ENCODE data around the gene NIPAL3.

Gene NIPAL3

DNA sequence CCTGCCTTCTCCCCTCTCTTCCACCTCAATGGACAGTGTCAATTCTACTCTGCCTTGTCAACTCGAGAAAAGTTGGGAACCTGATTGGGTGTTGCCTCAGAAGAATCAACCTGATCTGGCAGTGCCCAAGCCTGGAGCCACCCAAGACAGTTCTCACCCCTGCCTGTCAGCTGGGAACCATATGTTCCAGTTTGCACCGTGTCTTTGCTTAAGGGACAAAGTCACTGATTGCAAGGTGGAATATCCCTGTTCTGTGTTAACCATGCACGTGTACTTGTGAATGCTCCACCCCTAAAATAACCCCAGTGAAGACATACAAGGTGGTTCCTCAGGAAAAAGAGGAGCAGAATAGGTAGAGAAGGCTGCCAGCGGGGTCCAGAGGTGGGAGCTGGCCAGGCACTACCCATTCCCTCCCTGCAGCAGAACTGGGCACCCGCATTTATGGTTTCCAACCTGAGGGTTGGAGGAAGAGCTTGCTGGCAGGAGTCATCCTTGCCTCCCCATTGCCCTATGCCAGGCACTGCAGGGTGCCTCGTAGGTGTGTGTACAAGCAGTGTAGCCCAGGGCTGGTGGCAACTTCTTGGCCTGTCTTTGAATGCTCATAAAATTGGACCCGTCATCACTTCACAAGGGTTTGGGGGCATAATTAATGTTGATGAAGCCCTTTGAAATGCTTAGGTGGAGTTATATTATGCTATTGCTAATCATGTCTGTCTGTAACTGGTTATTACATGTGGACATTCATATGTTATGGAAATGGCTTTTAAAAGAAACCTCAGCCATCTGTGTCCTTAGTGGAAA lies 11.3 kb downstream of the NIPAL3 start:
- 0 out of 2 replicates have a peak, but pooled peaks cover 6% of the 10 kb centered on the region for H3K79me2 ChIP-seq (ENCODE audit: insufficient read depth, low read length)
- no peak overlapping the region for H3K4me3 ChIP-seq (ENCODE audit: insufficient read depth, low read length, poor library complexity, severe bottlenecking)
- H3K27me3 ChIP-seq (ENCODE audit: low read length), result no peaks in the 10 kb centered on the region
- H3F3A ChIP-seq (ENCODE audit: insufficient read depth), result no peaks in the 10 kb centered on the region
- no peak overlapping the region for H2AFZ ChIP-seq (ENCODE audit: low read depth, low read length, severe bottlenecking)
- H3K36me3 ChIP-seq (ENCODE audit: low read length), result no peaks in the 10 kb centered on the region
- H3K27ac ChIP-seq (ENCODE audit: low read depth, low read length), result no peak overlapping the region
- no peaks in the 10 kb centered on the region for H3K9me3 ChIP-seq (ENCODE audit: insufficient read depth, low read length)
- H3K9ac ChIP-seq (ENCODE audit: low read length), result no peak overlapping the region
- no peak for TF ChIP-seq EZH2phosphoT487 (conservative IDR thresholded peaks at IDR 0.05; ENCODE audit: low read length)
- TF ChIP-seq, protein P1, sequence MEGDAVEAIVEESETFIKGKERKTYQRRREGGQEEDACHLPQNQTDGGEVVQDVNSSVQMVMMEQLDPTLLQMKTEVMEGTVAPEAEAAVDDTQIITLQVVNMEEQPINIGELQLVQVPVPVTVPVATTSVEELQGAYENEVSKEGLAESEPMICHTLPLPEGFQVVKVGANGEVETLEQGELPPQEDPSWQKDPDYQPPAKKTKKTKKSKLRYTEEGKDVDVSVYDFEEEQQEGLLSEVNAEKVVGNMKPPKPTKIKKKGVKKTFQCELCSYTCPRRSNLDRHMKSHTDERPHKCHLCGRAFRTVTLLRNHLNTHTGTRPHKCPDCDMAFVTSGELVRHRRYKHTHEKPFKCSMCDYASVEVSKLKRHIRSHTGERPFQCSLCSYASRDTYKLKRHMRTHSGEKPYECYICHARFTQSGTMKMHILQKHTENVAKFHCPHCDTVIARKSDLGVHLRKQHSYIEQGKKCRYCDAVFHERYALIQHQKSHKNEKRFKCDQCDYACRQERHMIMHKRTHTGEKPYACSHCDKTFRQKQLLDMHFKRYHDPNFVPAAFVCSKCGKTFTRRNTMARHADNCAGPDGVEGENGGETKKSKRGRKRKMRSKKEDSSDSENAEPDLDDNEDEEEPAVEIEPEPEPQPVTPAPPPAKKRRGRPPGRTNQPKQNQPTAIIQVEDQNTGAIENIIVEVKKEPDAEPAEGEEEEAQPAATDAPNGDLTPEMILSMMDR (IDR thresholded peaks at IDR 0.05; ENCODE audit: insufficient read depth, low read length, poor library complexity, severe bottlenecking), result no peak
- no peak overlapping the region for H3K4me2 ChIP-seq (ENCODE audit: low read depth, low read length, poor library complexity, severe bottlenecking)
- H3K9me2 ChIP-seq (replicated peaks; ENCODE audit: insufficient read depth, low read length), result no peaks in the 10 kb centered on the region
- 0 out of 2 replicates have a peak, but pooled peaks cover 3% of the 10 kb centered on the region for H4K20me1 ChIP-seq (ENCODE audit: low read depth, low read length)

- no peaks in the 10 kb centered on the region for H3K9me3 ChIP-seq (ENCODE audit: insufficient read depth, low read length)
- H3K4me2 ChIP-seq (ENCODE audit: low read depth, low read length, poor library complexity, severe bottlenecking), result no peak overlapping the region
- no peaks in the 10 kb centered on the region for H3K9me2 ChIP-seq (replicated peaks; ENCODE audit: insufficient read depth, low read length)
- H3K36me3 ChIP-seq (ENCODE audit: low read length), result no peaks in the 10 kb centered on the region
- H4K20me1 ChIP-seq (ENCODE audit: low read depth, low read length), result 0 out of 2 replicates have a peak, but pooled peaks cover 3% of the 10 kb centered on the region
- H3K4me3 ChIP-seq (ENCODE audit: insufficient read depth, low read length, poor library complexity, severe bottlenecking), result no peak overlapping the region
- no peak overlapping the region for H3K27ac ChIP-seq (ENCODE audit: low read depth, low read length)
- H3F3A ChIP-seq (ENCODE audit: insufficient read depth), result no peaks in the 10 kb centered on the region
- 0 out of 2 replicates have a peak, but pooled peaks cover 6% of the 10 kb centered on the region for H3K79me2 ChIP-seq (ENCODE audit: insufficient read depth, low read length)
- no peaks in the 10 kb centered on the region for H3K27me3 ChIP-seq (ENCODE audit: low read length)
- H3K9ac ChIP-seq (ENCODE audit: low read length), result no peak overlapping the region
- no peak for TF ChIP-seq EZH2phosphoT487 (conservative IDR thresholded peaks at IDR 0.05; ENCODE audit: low read length)
- TF ChIP-seq, protein P1 (IDR thresholded peaks at IDR 0.05; ENCODE audit: insufficient read depth, low read length, poor library complexity, severe bottlenecking), result no peak
- no peak overlapping the region for H2AFZ ChIP-seq (ENCODE audit: low read depth, low read length, severe bottlenecking)
These were observed 11.9 kb downstream of the NIPAL3 start for GRCh38 chr1:24427545-24427862.

GRCh38 chr1:24435782-24436365 lies 20.3 kb downstream of the NIPAL3 start:
- Histone ChIP-seq H3K9me3 (ENCODE audit: insufficient read depth, low read length) (no peaks in the 10 kb centered on the region), H3K79me2 (ENCODE audit: insufficient read depth, low read length) (0 out of 2 replicates have a peak, but pooled peaks cover 3% of the 10 kb centered on the region), H4K20me1 (ENCODE audit: low read depth, low read length) (no peaks in the 10 kb centered on the region), H2AFZ (ENCODE audit: low read depth, low read length, severe bottlenecking) (no peak overlapping the region), H3K9me2 (replicated peaks; ENCODE audit: insufficient read depth, low read length) (no peaks in the 10 kb centered on the region), H3K27me3 (ENCODE audit: low read length) (no peaks in the 10 kb centered on the region), H3K4me2 (ENCODE audit: low read depth, low read length, poor library complexity, severe bottlenecking) (no peak overlapping the region), H3K9ac (ENCODE audit: low read length) (no peak overlapping the region), H3K4me3 (ENCODE audit: insufficient read depth, low read length, poor library complexity, severe bottlenecking) (no peak overlapping the region), H3F3A (ENCODE audit: insufficient read depth) (no peaks in the 10 kb centered on the region), H3K36me3 (ENCODE audit: low read length) (0 out of 2 replicates have a peak, but pooled peaks cover 2% of the 10 kb centered on the region), H3K27ac (ENCODE audit: low read depth, low read length) (no peak overlapping the region)
- TF ChIP-seq, protein P1 (IDR thresholded peaks at IDR 0.05; ENCODE audit: insufficient read depth, low read length, poor library complexity, severe bottlenecking), result no peak
- TF ChIP-seq EZH2phosphoT487 (conservative IDR thresholded peaks at IDR 0.05; ENCODE audit: low read length), result no peak

Measured in SU-DHL-6 (cell line).